HepG2 (cell line): Measurements from ENCODE around the gene CEP131. TPM values are rescaled to one million over a fixed set of nuclear protein-coding genes. Genes with fewer than 3 reads are reported as not detected.

Experiments used
- ARID5B ChIP-seq: IDR thresholded peaks from 2 replicates; pipeline ENCODE4 v1.4.0; 2020; ENCODE audit warnings: mild to moderate bottlenecking, missing genetic modification reagents
- GTF3A ChIP-seq: sonication (generic); formaldehyde crosslinking; conservative IDR thresholded peaks from 2 replicates; pipeline ENCODE4 v1.4.0; 2020; ENCODE audit warnings: mild to moderate bottlenecking, missing genetic modification reagents
- HOMEZ ChIP-seq: IDR thresholded peaks from 2 replicates; pipeline ENCODE4 v1.6.1; 2016; ENCODE audit warnings: low read depth
- IKZF5 ChIP-seq: IDR thresholded peaks from 2 replicates; pipeline ENCODE4 v1.6.1; 2018; ENCODE audit warnings: missing genetic modification reagents, mild to moderate bottlenecking, missing compliant biosample characterization
- KAT2B ChIP-seq: fragments of 150-350 bp; IDR thresholded peaks from 2 replicates; pipeline ENCODE4 v1.6.1; 2014; ENCODE audit warnings: low read depth, low read length, borderline replicate concordance
- KAT8 ChIP-seq: IDR thresholded peaks from 2 replicates; pipeline ENCODE4 v1.6.1; 2016; ENCODE audit warnings: missing genetic modification reagents, missing compliant biosample characterization
- KDM6A ChIP-seq: IDR thresholded peaks from 2 replicates; pipeline ENCODE4 v1.6.1; 2016; ENCODE audit warnings: low read depth
- MTA3 ChIP-seq: sonication (generic); formaldehyde crosslinking; IDR thresholded peaks from 2 replicates; pipeline ENCODE4 v1.4.0; 2020; ENCODE audit warnings: missing genetic modification reagents
- NCOA2 ChIP-seq: sonication (generic); formaldehyde crosslinking; IDR thresholded peaks from 2 replicates; pipeline ENCODE4 v1.8.0; 2022; ENCODE audit warnings: inconsistent platforms
- PRPF4 ChIP-seq: fragments of 200-400 bp; formaldehyde crosslinking; IDR thresholded peaks from 2 replicates; pipeline ENCODE4 v1.6.1; 2016; ENCODE audit warnings: low read length, low read depth; ENCODE audit not compliant: poor library complexity, severe bottlenecking
- SKI ChIP-seq: fragments of 450-650 bp; IDR thresholded peaks from one replicate; pipeline ENCODE4 v1.6.1; 2018; ENCODE audit warnings: mild to moderate bottlenecking; ENCODE audit not compliant: partially characterized antibody
- STAG1 ChIP-seq: sonication (generic); formaldehyde crosslinking; IDR thresholded peaks from 2 replicates; pipeline ENCODE4 v1.4.0; 2020; ENCODE audit warnings: missing genetic modification reagents
- TBX3 ChIP-seq: fragments of 450-650 bp; IDR thresholded peaks from 2 replicates; pipeline ENCODE4 v1.6.1; 2017; ENCODE audit warnings: antibody characterized with exemption, mild to moderate bottlenecking, inconsistent platforms, borderline replicate concordance
- THAP7 ChIP-seq: sonication (generic); formaldehyde crosslinking; IDR thresholded peaks from 2 replicates; pipeline ENCODE4 v1.8.1; 2023; ENCODE audit warnings: mild to moderate bottlenecking, missing genetic modification reagents
- USF2 ChIP-seq, 2 experiments: sonication (generic) in 1 of 2; formaldehyde crosslinking in 1 of 2; IDR thresholded peaks; 2 replicates each; pipeline versions ENCODE4 v1.5.1 to v1.6.1; 2011 to 2020; ENCODE audit warnings: borderline replicate concordance in 1 of 2, low read depth in 1 of 2, low read length in 1 of 2, mild to moderate bottlenecking in 1 of 2, missing genetic modification reagents in 1 of 2, moderate library complexity in 1 of 2
- ZNF180 ChIP-seq: sonication (generic); formaldehyde crosslinking; IDR thresholded peaks from 2 replicates; pipeline ENCODE4 v1.4.0; 2020; ENCODE audit warnings: low read depth, missing genetic modification reagents, borderline replicate concordance
- ZNF550 ChIP-seq: sonication (generic); formaldehyde crosslinking; IDR thresholded peaks from 2 replicates; pipeline ENCODE4 v1.4.0; 2020; ENCODE audit warnings: mild to moderate bottlenecking, missing genetic modification reagents, borderline replicate concordance
- ZNF784 ChIP-seq: sonication (generic); formaldehyde crosslinking; IDR thresholded peaks from 2 replicates; pipeline ENCODE4 v1.5.1; 2020; ENCODE audit warnings: missing genetic modification reagents, mild to moderate bottlenecking, borderline replicate concordance
- ZSCAN25 ChIP-seq: sonication (generic); formaldehyde crosslinking; IDR thresholded peaks from 2 replicates; pipeline ENCODE4 v1.8.0; 2022; ENCODE audit warnings: mild to moderate bottlenecking, missing genetic modification reagents
- polyA plus RNA-seq, 8 experiments: library from polyadenylated mRNA; depleted of rRNA in 3 of 8; stranded (reverse) in 7 of 8; unstranded in 1 of 8; fragments of >200 nt; fragmentation: Illumina TruSeq in 4 of 8; extraction: Trizol in 4 of 8; gene quantifications; 2 replicates each; pipeline versions ENCODE4 v1.2.1 to v1.2.3, GENCODE V29; 2011 to 2016; ENCODE audit warnings: low read depth in 4 of 8, missing spikeins in 1 of 8, mixed read lengths in 1 of 8; ENCODE audit not compliant: insufficient read depth in 1 of 8
- total RNA-seq, 5 experiments: library from RNA; depleted of rRNA; stranded (reverse); fragments of >200 nt; fragmentation: Illumina TruSeq; extraction: Trizol; gene quantifications; 2 replicates each; pipeline ENCODE4 v1.2.3, GENCODE V29; 2016; ENCODE audit warnings: low read depth in 1 of 5

The CEP131 gene
- total and polyA plus RNA-seq, 2 of the 13 experiments (the other 11 are each of a cell fraction or from before 2014, with no cell fraction given) = 5.0 to 16.8 TPM

GRCh38 chr17:81245024-81245664 lies 22.4 kb upstream of the CEP131 start (continued):
- TF ChIP-seq ARID5B (CRISPR knock-in tag) (no peak), MTA3 (CRISPR knock-in tag) (no peak), NCOA2 (no peak), HOMEZ (CRISPR knock-in tag) (no peak), USF2 (IDR thresholded peaks at IDR 0.05; ENCODE audit: low read depth, low read length) (no peak), USF2 (CRISPR knock-in tag; IDR thresholded peaks at IDR 0.05; ENCODE audit: borderline replicate concordance) (no peak), KDM6A (no peak), GTF3A (CRISPR knock-in tag) (no peak), STAG1 (CRISPR knock-in tag) (no peak), THAP7 (CRISPR knock-in tag) (no peak), ZNF180 (CRISPR knock-in tag) (no peak), SKI (no peak), KAT8 (no peak; the same call in 1 of the 2 replicates), ZNF550 (CRISPR knock-in tag) (no peak), KAT2B (no peak), ZNF784 (no peak), PRPF4 (no peak), IKZF5 (CRISPR knock-in tag) (no peak), TBX3 (no peak), ZSCAN25 (CRISPR knock-in tag) (no peak)
